HG03097 (cell line): ENCODE measurements around the gene DAAM2.

ENCODE experiments used
- ATAC-seq: cut with Tn5 transposase; IDR thresholded peaks from one replicate; pipeline ENCODE4 v1.9.1; 2021; ENCODE audit not compliant: unreplicated experiment, low FRiP score

The DAAM2 gene

GRCh38 chr6:39791850-39792539 is at the start of gene DAAM2:
Gene DAAM2, plus strand, starts transcription at chr6:39792376. Its CDS starts 63,927 bp downstream, at chr6:39856303.
- ATAC-seq = no peak

- ATAC-seq = no peak
Measured at GRCh38 chr6:39746795-39747194, 45.4 kb upstream of the DAAM2 start.

GRCh38 chr6:39752835-39753724 is 39.1 kb upstream of the DAAM2 start:
- no peak for ATAC-seq

- ATAC-seq = no peak
Measured at GRCh38 chr6:39753725-39754045, 38.5 kb upstream of the DAAM2 start.

- no peak for ATAC-seq
Measured at GRCh38 chr6:39754514-39755115, 37.6 kb upstream of the DAAM2 start.

GRCh38 chr6:39755231-39755630 is 36.9 kb upstream of the DAAM2 start:
- no peak for ATAC-seq

- ATAC-seq = no peak
Measured at GRCh38 chr6:39756582-39756981, 35.6 kb upstream of the DAAM2 start.

GRCh38 chr6:39758905-39759605 is 33.1 kb upstream of the DAAM2 start:
- no peak for ATAC-seq

- no peak for ATAC-seq
Measured at GRCh38 chr6:39760226-39760952, 31.8 kb upstream of the DAAM2 start.

- no peak for ATAC-seq
Measured at GRCh38 chr6:39765508-39766065, 26.6 kb upstream of the DAAM2 start.

GRCh38 chr6:39769012-39769411 is 23.2 kb upstream of the DAAM2 start:
- no peak for ATAC-seq

- ATAC-seq = no peak
Measured at GRCh38 chr6:39770446-39770845, 21.7 kb upstream of the DAAM2 start.

GRCh38 chr6:39772559-39773273 is 19.5 kb upstream of the DAAM2 start:
- ATAC-seq = no peak

- ATAC-seq = no peak
Measured at GRCh38 chr6:39773782-39774181, 18.4 kb upstream of the DAAM2 start.

GRCh38 chr6:39776581-39776980 is 15.6 kb upstream of the DAAM2 start:
- ATAC-seq = no peak

- no peak for ATAC-seq
Measured at GRCh38 chr6:39777218-39777617, 15.0 kb upstream of the DAAM2 start.

GRCh38 chr6:39777661-39778060 is 14.5 kb upstream of the DAAM2 start:
- ATAC-seq = no peak

GRCh38 chr6:39778581-39779255 is 13.5 kb upstream of the DAAM2 start:
- no peak for ATAC-seq

- ATAC-seq = no peak
Measured at GRCh38 chr6:39785281-39785680, 6.9 kb upstream of the DAAM2 start.
